K562 (cell line): ENCODE measurements around the gene SEC11A. TPM values are rescaled to one million over a fixed set of nuclear protein-coding genes. Genes with fewer than 3 reads are reported as not detected.

Source experiments
- ASH1L ChIP-seq: fragments of 450-650 bp; IDR thresholded peaks from 2 replicates; pipeline ENCODE4 v1.6.1; 2018; ENCODE audit warnings: borderline replicate concordance, mild to moderate bottlenecking, low read depth; ENCODE audit not compliant: partially characterized antibody
- BCLAF1 ChIP-seq, 2 experiments: fragments of 450-650 bp in 1 of 2; IDR thresholded peaks; 2 replicates each; pipeline ENCODE4 v1.6.1; 2011 to 2017; ENCODE audit warnings: low read depth in 2 of 2, antibody characterized with exemption in 1 of 2, borderline replicate concordance in 1 of 2, low read length in 1 of 2, mild to moderate bottlenecking in 1 of 2, mixed read lengths in 1 of 2; ENCODE audit not compliant: control insufficient read depth in 1 of 2
- ESRRA ChIP-seq: fragments of 450-650 bp; IDR thresholded peaks from 2 replicates; pipeline ENCODE4 v1.6.1; 2014; ENCODE audit warnings: low read depth, mild to moderate bottlenecking, moderate library complexity, borderline replicate concordance
- FIP1L1 ChIP-seq: fragments of 200-400 bp; formaldehyde crosslinking; IDR thresholded peaks from 2 replicates; pipeline ENCODE4 v1.6.1; 2018; ENCODE audit warnings: mild to moderate bottlenecking, low read depth, low read length; ENCODE audit not compliant: poor library complexity, severe bottlenecking
- FOXK2 ChIP-seq, 2 experiments: fragments of 450-650 bp; IDR thresholded peaks in 1 of 2; conservative IDR thresholded peaks in 1 of 2; 2 replicates each; pipeline ENCODE4 v1.6.1; 2016; ENCODE audit warnings: low read depth in 2 of 2, mild to moderate bottlenecking in 1 of 2
- GTF2F1 ChIP-seq: IDR thresholded peaks from 2 replicates; pipeline ENCODE4 v1.6.1; 2011; ENCODE audit warnings: low read depth, low read length, improper control_type of control experiment
- HDAC6 ChIP-seq: IDR thresholded peaks from 2 replicates; pipeline ENCODE4 v1.6.1; 2012; ENCODE audit warnings: low read depth, mild to moderate bottlenecking, control low read depth, inconsistent platforms, low read length, moderate library complexity
- HEY1 ChIP-seq: fragments of 250-450 bp; sonication (Bioruptor Pico); IDR thresholded peaks from 2 replicates; pipeline ENCODE4 v1.5.0; 2020; ENCODE audit warnings: mild to moderate bottlenecking, moderate library complexity, borderline replicate concordance
- HMG20B ChIP-seq: fragments of 250-450 bp; sonication (Bioruptor Pico); IDR thresholded peaks from 2 replicates; pipeline ENCODE4 v1.5.0; 2021; ENCODE audit warnings: mild to moderate bottlenecking
- KHSRP ChIP-seq: fragments of 450-650 bp; IDR thresholded peaks from 2 replicates; pipeline ENCODE4 v1.6.1; 2017
- MAX ChIP-seq: sonication (generic); formaldehyde crosslinking; IDR thresholded peaks from 2 replicates; pipeline ENCODE4 v1.9.0; 2022; ENCODE audit warnings: mild to moderate bottlenecking, missing genetic modification reagents
- MNT ChIP-seq, 2 experiments: fragments of 450-650 bp; conservative IDR thresholded peaks; 2 replicates each; pipeline ENCODE4 v1.6.1; 2017; ENCODE audit warnings: mild to moderate bottlenecking in 2 of 2, moderate library complexity in 2 of 2
- POLR2G ChIP-seq: fragments of 200-400 bp; formaldehyde crosslinking; IDR thresholded peaks from 2 replicates; pipeline ENCODE4 v1.6.1; 2017; ENCODE audit warnings: low read depth, mild to moderate bottlenecking, antibody characterized with exemption, low read length, moderate library complexity
- RB1 ChIP-seq: fragments of 450-650 bp; IDR thresholded peaks from 2 replicates; pipeline ENCODE4 v1.6.1; 2017; ENCODE audit warnings: low read depth, mild to moderate bottlenecking
- SNRNP70 ChIP-seq: fragments of 200-400 bp; formaldehyde crosslinking; optimal IDR thresholded peaks from 2 replicates; pipeline ENCODE3; 2017; ENCODE audit warnings: low read depth, low read length
- SOX6 ChIP-seq: fragments of 450-650 bp; IDR thresholded peaks from 2 replicates; pipeline ENCODE4 v1.6.1; 2014; ENCODE audit warnings: mild to moderate bottlenecking
- TRIM28 ChIP-seq: fragments of 450-650 bp; IDR thresholded peaks from 2 replicates; pipeline ENCODE4 v1.6.1; 2017
- YY1 ChIP-seq, 3 experiments: IDR thresholded peaks; 2 replicates each; pipeline ENCODE4 v1.6.1; 2011; ENCODE audit warnings: low read length in 2 of 3, mild to moderate bottlenecking in 2 of 3, moderate library complexity in 2 of 3, borderline replicate concordance in 1 of 3, control low read depth in 1 of 3, low read depth in 1 of 3; ENCODE audit not compliant: insufficient read depth in 3 of 3, insufficient replicate concordance in 2 of 3, control insufficient read depth in 1 of 3, insufficient read length in 1 of 3; ENCODE audit errors: extremely low read depth in 1 of 3
- ZNF584 ChIP-seq: fragments of 200-800 bp; sonication (Bioruptor generic); IDR thresholded peaks from 2 replicates; pipeline ENCODE4 v1.6.1; 2016; ENCODE audit warnings: low read depth, mild to moderate bottlenecking, missing genetic modification characterization, missing compliant biosample characterization
- polyA plus RNA-seq, 8 experiments: library from polyadenylated mRNA; depleted of rRNA in 4 of 8; stranded (reverse) in 5 of 8; unstranded in 3 of 8; fragments of >200 nt; fragmentation: Nextera tagmentation in 2 of 8; fragmentation: Illumina TruSeq in 1 of 8; extraction: Ambion mirVana in 2 of 8; extraction: Trizol in 1 of 8; gene quantifications; 2 replicates each; pipeline versions ENCODE4 v1.2.1 to v1.2.3, GENCODE V29; 2011 to 2014; ENCODE audit warnings: inconsistent platforms in 1 of 8, missing spikeins in 1 of 8
- total RNA-seq, 7 experiments: library from RNA; depleted of rRNA in 6 of 7; stranded (reverse); fragments of >200 nt in 6 of 7; fragmentation: Illumina TruSeq in 2 of 7; extraction: Trizol in 2 of 7; gene quantifications; 2 replicates each; pipeline versions ENCODE4 v1.2.1 to v1.2.3, GENCODE V29; 2011 to 2021; ENCODE audit warnings: low replicate concordance in 1 of 7

The SEC11A gene
- total and polyA plus RNA-seq, 9 of the 15 experiments (the other 6 are each of a cell fraction or from before 2014, with no cell fraction given), result 175 to 310 (median 229) TPM

- peak; percentile 68 to 90 for TF ChIP-seq MNT (conservative IDR thresholded peaks at IDR 0.05)
- peak; percentile 58 for TF ChIP-seq SOX6
- TF ChIP-seq HMG20B (CRISPR knock-in tag), result no peak
- TF ChIP-seq ESRRA, result peak; percentile 89
- peak; percentile 37 for TF ChIP-seq ASH1L
- TF ChIP-seq ZNF584 (CRISPR knock-in tag), result no peak
- no peak for TF ChIP-seq KHSRP
- peak; percentile 35; the same call in 1 of the 2 replicates for TF ChIP-seq TRIM28
- peak; percentile 89 for TF ChIP-seq MAX
- TF ChIP-seq POLR2G, result peak; percentile 97
- no peak for TF ChIP-seq SNRNP70
- peak; percentile 40 to 90 (median 78) for TF ChIP-seq YY1 (IDR thresholded peaks at IDR 0.05; ENCODE audit: borderline replicate concordance in 1 of 3, control insufficient read depth in 1 of 3, extremely low read depth in 1 of 3, insufficient read depth in 3 of 3, insufficient read length in 1 of 3, insufficient replicate concordance in 2 of 3, low read depth in 1 of 3, low read length in 2 of 3)
- TF ChIP-seq HDAC6, result no peak
- TF ChIP-seq RB1, result peak; percentile 91
- peak; percentile 47; the same call in 1 of the 2 replicates for TF ChIP-seq GTF2F1
- no peak for TF ChIP-seq HEY1 (CRISPR knock-in tag)
- peak in 1 of 2 experiments; percentile 90; a peak in 1 of 4 replicates for TF ChIP-seq BCLAF1 (IDR thresholded peaks at IDR 0.05; ENCODE audit: borderline replicate concordance in 1 of 2, control insufficient read depth in 1 of 2, low read depth in 2 of 2, low read length in 1 of 2)
- TF ChIP-seq FIP1L1, result peak; percentile 76
- peak; percentile 17 to 31; a peak in 3 of 4 replicates for TF ChIP-seq FOXK2 (conservative IDR thresholded peaks at IDR 0.05 in 1 of 2, IDR thresholded peaks at IDR 0.05 in 1 of 2; ENCODE audit: low read depth in 2 of 2)
These were observed at the start of gene SEC11A (continued) for GRCh38 chr15:84716036-84716732.
